ENCODE results near the gene ACSM6.

GRCh38 chr10:95277201-95277570, 83.1 kb downstream of the ACSM6 start:
- TF ChIP-seq SIN3A (IDR thresholded peaks at IDR 0.05; ENCODE audit: borderline replicate concordance, low read depth, low read length) (no peak), CTCF (IDR thresholded peaks at IDR 0.05) (no peak), RAD21 (IDR thresholded peaks at IDR 0.05; ENCODE audit: low read length) (no peak), NFIC (IDR thresholded peaks at IDR 0.05; ENCODE audit: borderline replicate concordance) (no peak), TCF12 (IDR thresholded peaks at IDR 0.05) (no peak), MAX (IDR thresholded peaks at IDR 0.05; ENCODE audit: low read depth) (no peak), CHD2 (IDR thresholded peaks at IDR 0.05; ENCODE audit: low read length, partially characterized antibody) (no peak), EZH2phosphoT487 (IDR thresholded peaks at IDR 0.05; ENCODE audit: borderline replicate concordance, low read depth) (no peak), REST (IDR thresholded peaks at IDR 0.05; ENCODE audit: low read depth, low read length) (no peak), USF1 (IDR thresholded peaks at IDR 0.05; ENCODE audit: borderline replicate concordance, low read depth) (no peak), YY1 (IDR thresholded peaks at IDR 0.05; ENCODE audit: low read depth) (no peak), JUND (IDR thresholded peaks at IDR 0.05) (no peak), SMC3 (IDR thresholded peaks at IDR 0.05; ENCODE audit: low read depth, low read length) (no peak)
